HL-60 (cell line): Measurements from ENCODE around the gene COG8.

Experiments used
- GABPA ChIP-seq: IDR thresholded peaks from 2 replicates; pipeline ENCODE4 v1.6.1; 2012; ENCODE audit warnings: low read depth
- SPI1 ChIP-seq: IDR thresholded peaks from 2 replicates; pipeline ENCODE4 v1.6.1; 2012; ENCODE audit warnings: low read depth, mild to moderate bottlenecking, borderline replicate concordance
- TF ChIP-seq, protein P1 (sequence below): IDR thresholded peaks from one replicate; pipeline ENCODE4 v1.5.1; 2011; ENCODE audit warnings: low read length, control low read depth, inconsistent platforms; ENCODE audit not compliant: insufficient read depth
- TF ChIP-seq, protein P2 (sequence below): IDR thresholded peaks from 2 replicates; pipeline ENCODE4 v1.6.1; 2012; ENCODE audit warnings: low read depth; ENCODE audit not compliant: insufficient replicate concordance

DNA sequence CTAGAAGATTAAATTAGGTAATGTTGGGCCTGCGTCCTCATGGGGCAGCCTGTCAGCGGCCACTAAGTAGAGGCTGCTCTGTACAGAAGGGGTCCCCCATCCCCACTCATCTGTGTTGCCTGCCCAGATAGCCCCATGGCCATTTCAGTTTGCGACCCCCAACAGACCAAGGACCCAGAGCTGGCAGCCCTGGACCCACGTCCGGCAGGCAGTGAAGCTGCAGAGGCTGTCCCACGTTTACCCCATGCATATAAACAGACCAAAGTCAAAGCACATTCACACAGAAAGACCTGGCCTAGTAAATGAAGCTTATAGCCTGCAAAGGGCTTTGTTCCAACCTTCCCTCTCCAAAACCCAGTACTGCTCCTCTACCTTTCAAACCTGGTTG lies 13.6 kb downstream of the COG8 start:
- TF ChIP-seq, protein P1, sequence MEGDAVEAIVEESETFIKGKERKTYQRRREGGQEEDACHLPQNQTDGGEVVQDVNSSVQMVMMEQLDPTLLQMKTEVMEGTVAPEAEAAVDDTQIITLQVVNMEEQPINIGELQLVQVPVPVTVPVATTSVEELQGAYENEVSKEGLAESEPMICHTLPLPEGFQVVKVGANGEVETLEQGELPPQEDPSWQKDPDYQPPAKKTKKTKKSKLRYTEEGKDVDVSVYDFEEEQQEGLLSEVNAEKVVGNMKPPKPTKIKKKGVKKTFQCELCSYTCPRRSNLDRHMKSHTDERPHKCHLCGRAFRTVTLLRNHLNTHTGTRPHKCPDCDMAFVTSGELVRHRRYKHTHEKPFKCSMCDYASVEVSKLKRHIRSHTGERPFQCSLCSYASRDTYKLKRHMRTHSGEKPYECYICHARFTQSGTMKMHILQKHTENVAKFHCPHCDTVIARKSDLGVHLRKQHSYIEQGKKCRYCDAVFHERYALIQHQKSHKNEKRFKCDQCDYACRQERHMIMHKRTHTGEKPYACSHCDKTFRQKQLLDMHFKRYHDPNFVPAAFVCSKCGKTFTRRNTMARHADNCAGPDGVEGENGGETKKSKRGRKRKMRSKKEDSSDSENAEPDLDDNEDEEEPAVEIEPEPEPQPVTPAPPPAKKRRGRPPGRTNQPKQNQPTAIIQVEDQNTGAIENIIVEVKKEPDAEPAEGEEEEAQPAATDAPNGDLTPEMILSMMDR, result no peak
- TF ChIP-seq, protein P2, sequence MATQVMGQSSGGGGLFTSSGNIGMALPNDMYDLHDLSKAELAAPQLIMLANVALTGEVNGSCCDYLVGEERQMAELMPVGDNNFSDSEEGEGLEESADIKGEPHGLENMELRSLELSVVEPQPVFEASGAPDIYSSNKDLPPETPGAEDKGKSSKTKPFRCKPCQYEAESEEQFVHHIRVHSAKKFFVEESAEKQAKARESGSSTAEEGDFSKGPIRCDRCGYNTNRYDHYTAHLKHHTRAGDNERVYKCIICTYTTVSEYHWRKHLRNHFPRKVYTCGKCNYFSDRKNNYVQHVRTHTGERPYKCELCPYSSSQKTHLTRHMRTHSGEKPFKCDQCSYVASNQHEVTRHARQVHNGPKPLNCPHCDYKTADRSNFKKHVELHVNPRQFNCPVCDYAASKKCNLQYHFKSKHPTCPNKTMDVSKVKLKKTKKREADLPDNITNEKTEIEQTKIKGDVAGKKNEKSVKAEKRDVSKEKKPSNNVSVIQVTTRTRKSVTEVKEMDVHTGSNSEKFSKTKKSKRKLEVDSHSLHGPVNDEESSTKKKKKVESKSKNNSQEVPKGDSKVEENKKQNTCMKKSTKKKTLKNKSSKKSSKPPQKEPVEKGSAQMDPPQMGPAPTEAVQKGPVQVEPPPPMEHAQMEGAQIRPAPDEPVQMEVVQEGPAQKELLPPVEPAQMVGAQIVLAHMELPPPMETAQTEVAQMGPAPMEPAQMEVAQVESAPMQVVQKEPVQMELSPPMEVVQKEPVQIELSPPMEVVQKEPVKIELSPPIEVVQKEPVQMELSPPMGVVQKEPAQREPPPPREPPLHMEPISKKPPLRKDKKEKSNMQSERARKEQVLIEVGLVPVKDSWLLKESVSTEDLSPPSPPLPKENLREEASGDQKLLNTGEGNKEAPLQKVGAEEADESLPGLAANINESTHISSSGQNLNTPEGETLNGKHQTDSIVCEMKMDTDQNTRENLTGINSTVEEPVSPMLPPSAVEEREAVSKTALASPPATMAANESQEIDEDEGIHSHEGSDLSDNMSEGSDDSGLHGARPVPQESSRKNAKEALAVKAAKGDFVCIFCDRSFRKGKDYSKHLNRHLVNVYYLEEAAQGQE, result no peak
- no peak for TF ChIP-seq SPI1
- TF ChIP-seq GABPA, result no peak
